ENCODE data around the gene MRM2.
"Not testable (repeated sequence)": the region's sequence is repeated elsewhere in the genome, so short reads cannot be mapped to it uniquely, and the experiment has no call there.

MRM2 gene

DNA sequence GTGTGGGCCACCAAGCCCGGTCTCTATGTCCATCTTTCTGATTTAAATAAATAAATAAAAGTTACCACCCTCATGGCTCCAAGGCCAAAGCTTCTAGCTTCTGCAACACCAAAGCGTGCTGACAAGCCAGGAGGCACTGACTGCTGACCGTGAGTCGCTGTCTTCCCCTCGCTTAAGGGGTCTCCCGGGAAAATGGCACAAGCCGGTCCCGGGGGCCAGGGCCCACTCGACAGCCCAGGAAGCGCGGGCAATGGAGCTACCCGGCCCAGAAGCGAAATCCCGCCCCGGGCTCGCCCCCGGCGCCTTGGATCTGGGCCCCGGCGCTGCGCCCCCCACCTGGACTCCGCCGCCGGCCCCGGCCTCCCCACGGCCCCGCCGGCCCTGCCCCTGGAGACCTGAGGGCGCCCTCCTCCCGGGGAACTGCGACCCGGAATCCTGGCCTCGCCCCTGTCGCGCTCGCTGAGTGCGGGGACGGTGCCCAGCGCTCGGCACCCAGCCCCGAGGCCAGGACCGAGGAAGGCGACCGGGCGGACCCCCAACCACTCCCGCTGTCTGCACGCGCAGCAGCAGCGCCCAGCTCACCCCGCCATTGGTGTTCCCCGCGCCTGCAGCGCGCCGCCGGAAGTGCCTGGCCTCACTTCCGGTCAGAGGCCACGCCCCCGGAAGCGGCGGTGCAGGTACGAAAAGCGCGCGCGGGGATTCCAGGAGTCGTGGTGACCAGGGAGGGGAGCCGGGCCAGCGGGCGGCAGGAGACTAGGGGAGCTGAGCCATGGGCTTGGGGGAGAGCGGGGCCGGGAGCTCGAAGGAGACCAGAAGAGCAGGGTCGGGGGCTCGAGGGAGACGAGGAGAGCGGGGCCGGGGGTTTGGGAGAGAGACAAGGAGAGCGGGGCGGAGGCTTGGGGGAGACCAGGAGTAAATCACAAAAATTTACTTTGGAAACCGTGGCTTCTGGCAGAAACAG lies at the start of gene MRM2, which contains the start of gene NUDT1:
Gene MRM2, minus strand, starts transcription at position 626 of the 961 bp plus-strand sequence. Its CDS starts 36 bp downstream, at position 590.
Gene NUDT1, plus strand, starts transcription at position 647 of the 961 bp plus-strand sequence. CDS start 2,349 bp downstream, outside the sequence.
- DNase-seq: peak; percentile 81 to 86

DNA sequence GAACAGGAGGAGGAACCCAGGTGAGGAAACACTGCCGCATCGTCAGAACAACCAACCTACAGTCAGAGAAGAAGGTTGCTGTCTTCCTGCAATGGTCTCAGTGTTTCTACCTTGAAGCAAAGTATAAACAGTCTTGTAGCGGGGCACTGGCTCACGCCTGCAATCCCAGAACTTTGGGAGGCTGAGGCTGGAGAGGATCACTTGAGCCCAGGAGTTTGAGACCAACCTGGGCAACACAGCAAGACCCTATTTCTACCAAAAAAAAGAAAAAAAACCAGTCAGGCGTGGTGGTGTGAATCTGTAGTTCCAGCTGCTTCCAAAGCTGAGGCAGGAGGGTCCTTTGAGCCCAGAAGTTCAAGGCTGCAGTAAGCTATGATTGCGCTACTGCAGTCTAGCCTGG lies 48.9 kb upstream of the MRM2 start:
- no peak for DNase-seq

DNA sequence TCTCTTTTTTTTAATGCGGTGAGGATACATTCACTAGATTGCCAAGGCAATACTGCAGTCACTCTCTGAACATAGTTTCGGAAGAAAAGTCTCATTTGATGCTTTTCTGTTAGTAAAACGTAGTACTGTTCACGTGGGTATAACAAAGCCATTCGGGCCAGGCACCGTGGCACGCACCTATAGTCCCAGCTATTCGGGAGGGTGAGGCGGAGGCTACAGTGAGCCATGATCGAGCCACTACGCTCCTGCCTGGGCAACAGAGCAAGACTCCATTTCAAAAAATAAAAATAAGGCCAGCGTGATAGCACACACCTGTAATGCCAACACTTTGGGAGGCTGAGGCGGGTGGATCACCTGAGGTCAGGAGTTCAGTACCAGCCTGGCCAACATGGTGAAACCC lies 47.6 kb upstream of the MRM2 start:
- DNase-seq: no peak

DNA sequence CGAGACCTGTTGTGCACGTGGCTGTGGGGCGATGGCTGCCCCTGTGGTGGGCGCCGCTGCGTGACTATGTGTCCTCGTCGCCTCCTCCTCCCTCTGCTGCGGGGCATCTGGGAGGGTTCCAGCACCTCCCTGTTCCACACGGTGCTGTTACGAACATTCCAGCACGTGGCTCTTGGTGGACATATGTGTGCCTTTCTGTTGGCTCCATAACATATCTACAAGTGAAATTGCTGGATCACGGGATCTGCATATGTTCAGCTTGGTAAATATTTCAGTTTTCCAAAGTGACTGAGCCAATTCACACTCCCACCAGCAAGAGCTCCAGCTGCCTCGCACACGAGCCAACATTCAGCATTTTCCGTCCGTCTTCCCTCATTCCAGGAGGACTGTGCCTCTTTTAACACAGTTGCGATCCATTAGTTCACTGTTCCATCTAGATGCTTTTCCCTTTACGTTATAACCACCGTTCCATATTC lies 47.1 kb upstream of the MRM2 start:
- no peak for DNase-seq

DNA sequence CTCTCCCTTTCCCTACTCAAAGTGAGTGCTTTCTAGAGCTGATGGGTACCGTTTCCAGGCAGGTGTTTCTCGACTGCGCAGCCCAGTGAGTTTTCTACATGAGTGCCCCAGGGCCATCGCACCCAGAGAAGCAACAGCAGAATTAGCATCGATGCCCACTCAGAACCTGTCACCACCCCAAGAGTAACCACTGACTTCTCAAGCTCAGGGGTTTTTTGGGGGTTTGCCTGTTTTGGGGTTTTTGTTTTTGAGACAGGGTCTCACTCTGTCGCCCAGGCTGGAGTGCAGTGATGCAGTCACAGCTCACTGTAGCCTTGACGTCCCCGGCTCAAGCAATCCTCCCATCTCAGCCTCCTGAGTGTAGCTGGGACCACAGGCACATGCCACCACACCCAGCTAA lies 46.5 kb upstream of the MRM2 start:
- no peak for DNase-seq

DNA sequence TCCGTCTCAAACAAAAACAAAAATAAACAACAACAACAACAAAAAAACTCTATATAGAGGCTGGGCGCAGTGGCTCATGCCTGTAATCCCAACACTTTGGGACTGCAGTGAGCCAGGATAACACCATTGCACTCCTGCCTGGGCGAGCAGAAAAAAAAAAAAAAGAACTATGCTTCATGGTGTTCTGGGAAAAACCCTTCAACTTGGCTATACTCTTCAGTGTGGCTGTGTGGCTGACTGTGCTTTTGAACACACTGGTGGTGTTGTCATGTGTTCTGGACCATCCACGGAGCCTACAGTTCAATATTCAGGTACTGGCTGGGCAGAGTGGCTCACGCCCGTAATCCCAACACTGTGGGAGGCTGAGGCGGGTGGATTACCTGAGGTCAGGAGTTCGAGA lies 45.7 kb upstream of the MRM2 start:
- DNase-seq: no peak

DNA sequence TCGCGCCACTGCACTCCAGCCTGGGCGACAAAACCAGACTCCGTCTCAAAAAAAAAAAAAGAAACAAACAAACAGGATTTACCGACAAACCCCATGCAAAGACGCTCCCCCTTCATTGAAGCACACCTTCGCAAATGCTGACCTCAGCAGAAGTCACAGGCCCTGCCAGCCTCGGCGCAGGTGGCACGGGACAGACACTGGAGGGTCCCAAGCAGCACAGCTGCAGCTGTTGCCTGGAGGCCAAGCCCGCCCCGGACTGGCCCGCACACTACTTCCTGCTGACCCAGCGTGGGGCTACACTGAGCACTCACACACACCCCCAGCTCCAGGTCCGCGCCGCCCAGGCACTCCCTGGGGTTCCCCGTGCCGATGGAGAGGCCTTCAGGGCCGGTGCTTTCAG lies 41.1 kb upstream of the MRM2 start:
- DNase-seq: no peak

DNA sequence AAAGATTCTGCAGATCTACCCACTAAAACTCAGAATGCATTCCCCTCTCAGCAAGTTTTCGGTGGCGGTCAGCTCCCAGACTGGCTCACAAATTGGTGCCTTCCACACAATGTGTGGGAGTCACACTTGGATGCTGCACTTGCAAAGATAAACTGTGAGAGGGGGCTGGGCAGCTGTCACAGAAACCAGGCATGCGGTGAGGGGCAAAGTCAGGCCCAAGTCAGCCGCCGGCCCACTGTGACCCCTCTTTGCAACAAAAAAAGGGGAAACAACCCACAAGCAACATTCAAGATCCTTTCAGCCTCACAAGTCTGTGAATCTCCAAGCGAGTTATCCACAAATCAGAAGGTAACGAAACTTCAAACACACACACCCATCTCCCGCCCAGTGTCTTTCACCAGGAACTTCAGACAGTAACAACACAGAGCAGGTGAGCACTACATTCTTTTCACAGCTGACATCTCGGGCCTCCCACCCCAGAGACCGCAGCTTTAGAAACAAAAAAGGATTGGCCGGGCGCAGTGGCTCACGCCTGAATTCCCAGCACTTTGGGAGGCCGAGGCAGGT lies 40.3 kb upstream of the MRM2 start:
- no peak for DNase-seq

DNA sequence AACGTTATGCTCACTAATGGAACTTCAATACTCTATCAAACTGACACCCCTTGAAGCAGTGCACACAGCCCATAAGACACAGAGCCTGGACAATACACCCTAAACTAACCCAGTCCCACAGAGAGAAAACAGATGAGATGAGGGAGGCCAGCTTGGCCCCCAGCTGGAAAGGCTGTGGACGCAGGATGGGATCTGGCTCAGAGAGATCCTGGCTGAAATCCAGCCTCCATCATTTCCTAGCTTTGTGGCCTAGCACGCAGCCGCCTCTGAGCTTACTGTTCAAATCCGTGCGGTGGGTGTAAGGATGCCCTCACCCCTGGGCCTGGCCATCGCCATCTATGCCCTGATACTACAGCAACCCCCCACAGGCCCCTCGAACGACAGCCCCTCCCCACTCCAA lies 39.5 kb upstream of the MRM2 start:
- no peak for DNase-seq

DNA sequence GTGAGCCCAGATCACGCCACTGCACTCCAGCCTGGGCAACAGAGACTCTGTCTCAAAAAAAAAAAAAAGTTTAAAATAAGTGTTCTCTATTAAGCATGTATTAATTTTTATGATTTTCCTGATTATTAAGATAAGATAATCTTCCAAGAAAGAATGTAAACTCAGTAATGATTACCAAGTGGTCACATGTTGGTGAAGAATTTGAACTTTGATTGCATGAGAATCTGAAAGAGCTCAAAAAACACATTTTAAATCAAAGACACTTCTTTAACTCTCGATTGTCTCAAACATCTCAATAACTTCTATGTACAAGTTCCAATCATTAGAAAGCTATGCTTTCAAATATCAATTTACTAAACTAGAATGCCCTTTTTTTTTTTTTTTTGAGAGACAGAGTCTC lies 38.4 kb upstream of the MRM2 start:
- DNase-seq: no peak

DNA sequence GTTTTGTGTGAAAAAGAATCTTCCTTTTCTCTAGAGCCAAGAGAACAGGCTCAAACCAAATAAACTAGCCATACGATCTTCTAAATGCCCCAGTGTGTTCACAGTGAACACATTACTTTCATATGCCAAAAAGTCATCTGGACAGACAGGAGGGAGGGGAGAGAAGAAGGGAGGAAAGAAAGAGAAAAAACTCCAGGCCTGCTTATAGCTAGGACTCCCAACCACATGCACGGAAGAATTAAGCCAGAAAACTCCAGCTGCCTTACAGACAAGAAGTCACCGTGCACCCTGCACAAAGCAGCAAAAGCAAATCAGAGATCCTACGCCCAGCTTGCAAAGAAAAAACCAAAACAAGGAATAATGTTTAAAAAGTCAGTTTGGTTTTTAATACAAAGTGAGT lies 37.9 kb upstream of the MRM2 start:
- DNase-seq: no peak

DNA sequence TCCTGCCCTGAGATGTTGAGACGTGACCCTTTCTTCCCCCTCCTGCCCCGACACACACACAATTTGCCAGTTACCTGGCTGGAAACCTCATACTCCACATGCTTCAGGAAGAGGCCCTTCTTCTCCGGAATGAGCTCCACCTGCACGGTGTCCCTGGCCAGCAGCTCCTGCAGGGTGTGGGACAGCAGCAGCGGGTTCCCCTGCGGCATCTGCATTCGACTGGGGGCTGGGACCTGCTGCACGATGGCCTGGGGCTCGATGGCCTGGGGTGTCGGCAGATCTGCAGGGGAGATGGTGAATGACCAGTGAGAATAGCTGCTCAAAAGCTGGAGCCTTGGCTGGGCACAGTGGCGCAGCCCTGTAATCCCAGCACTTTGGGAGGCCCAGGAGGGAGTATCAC lies 36.0 kb upstream of the MRM2 start:
- no peak for DNase-seq

DNA sequence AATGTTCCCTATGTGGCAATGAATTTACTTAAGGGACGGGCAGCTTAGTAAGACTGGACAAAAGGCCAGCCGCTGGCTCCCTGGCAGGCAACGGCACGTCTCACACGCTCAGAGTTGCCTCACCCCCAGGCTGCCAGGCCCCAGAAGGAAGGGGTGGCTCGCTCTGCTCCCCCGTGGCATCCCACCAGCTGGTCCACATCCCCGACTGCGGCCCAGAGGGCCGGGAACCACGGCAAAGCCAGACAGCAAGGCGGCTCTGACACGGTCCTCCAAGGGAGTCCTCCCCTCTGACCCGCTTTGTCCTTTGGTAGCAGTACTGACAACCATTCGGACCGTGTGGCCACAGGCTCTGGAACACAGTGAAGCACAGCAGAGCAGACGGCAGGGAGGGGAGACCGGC lies 34.1 kb upstream of the MRM2 start:
- no peak for DNase-seq

DNA sequence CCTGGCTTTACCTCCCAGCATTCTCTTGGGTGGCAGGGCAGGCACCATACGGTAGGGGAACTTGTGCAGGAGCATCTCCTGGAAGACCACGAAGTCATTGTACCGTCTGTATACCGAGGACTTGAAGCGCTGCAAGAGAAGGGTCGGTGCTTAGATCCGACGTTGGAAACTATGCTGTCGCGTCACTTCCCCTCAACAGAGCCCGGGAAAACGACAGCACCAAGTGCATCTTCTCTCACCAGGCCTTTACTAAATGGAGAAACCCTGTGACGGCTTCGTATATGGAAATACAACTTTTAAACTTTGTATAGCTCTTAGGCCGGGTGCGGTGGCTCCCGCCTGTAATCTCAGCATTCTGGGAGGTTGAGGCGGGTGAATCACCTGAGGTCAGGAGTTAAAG lies 33.1 kb upstream of the MRM2 start:
- DNase-seq: no peak

DNA sequence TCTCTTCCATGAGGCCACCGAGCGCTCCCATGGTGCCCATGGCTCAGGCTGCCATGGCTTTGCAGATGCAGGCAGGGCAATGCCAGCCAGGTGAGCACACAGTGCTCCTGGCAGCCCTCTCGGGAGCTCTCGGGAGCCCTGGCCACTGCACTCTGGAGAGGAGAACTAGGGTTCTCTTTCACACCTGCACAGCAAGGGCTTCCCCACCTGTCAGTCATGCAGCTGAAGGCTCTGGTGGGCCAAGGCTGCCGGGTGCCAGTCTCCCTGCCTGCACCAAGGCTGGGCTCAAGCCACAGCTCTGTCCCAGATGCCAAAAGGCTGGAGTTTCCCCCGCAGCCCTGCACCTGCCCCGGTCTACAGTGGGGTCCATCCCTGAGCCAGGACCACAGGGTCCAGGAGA lies 32.7 kb upstream of the MRM2 start:
- DNase-seq: no peak

DNA sequence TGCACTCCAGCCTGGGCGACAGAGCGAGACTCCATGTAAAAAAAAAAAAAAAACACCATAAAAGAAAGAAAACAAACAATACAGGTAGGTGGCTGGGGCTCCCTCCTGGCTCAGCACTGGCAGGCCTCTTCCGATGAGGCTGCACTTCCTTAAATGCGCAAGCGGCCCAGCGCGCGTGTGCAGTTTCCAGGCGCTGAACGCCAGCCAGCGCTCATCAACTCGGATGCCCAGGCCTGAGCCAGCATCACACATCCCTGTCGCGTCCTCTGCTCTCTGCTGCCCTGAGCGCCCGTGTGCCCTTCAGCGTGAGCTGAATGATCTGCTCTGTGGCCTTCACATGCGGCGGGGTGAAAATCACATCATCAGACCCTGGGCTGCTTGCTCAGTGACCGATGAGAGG lies 31.9 kb upstream of the MRM2 start:
- no peak for DNase-seq

DNA sequence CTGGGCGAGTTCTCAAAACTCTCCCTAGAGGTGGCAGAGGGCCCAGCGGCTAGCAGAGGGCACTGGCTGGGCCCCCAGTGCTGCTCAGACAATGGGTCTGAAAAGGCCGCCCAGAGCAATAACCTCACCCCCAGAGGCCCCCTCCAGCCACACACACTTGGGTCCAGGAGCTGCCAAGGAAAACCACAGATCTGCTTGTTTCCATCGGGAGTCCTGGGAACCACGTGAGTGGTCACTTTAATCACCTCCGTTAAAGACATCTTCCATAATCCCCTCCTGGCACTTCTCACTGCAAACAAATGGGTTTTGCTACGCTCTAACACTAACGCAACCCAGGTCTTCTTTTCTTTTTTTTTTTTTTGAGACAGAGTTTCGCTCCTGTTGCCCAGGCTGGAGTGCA lies 30.0 kb upstream of the MRM2 start:
- DNase-seq: no peak

DNA sequence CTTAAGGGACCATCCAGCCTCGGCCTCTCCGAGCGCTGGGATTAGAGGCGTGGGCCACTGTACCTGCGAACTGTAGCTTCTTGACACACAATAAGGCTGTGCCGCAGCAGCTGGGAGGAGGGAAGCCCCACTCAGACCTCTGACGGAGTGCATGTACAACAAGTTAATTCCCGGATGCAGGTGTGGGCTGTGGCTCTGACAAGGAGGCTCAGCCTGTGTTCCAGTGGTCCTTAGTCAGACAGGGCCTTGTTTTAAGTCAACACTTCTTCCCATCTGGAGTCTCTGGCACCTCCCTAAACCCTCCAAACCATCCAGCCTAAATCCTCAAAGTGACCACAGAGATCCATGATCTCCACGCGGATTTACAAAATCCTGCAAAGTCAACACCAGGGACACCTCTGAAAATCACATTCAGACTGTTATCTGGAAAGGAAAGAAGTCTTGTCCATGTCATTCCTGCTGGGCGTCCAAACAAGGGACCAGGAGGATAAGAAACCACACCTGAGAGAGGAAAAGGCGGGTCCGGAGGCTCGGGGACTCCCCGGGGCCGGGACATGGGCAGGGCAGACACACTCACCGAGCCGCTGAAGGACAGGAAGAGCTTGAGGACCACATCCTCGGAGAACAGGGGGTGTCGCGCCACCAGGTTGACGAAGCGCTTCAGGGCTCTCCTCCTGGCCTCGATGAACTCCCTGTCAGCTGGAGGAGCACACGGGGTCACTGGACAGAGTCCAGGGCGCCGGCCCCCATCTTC lies 29.4 kb upstream of the MRM2 start:
- DNase-seq: no peak

DNA sequence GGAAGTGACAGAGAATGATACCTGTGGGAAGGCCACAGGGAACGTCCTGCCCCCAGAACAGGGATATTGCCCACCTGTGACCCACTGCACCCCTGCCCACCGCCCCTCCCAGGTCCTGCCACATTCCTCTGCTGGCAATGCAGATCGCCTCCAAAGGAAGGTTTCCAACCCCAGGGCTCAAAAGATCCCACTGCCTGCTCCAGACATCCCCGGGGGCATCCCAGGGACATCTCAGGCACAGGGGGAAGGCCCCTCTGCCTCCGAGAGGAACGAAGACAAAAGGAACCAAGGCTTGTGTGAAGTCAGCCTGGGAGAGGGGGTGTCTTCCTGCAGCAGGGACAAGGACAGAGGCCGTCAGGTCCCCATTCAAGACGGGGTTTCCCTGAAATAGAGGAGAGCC lies 28.5 kb upstream of the MRM2 start:
- DNase-seq: no peak

DNA sequence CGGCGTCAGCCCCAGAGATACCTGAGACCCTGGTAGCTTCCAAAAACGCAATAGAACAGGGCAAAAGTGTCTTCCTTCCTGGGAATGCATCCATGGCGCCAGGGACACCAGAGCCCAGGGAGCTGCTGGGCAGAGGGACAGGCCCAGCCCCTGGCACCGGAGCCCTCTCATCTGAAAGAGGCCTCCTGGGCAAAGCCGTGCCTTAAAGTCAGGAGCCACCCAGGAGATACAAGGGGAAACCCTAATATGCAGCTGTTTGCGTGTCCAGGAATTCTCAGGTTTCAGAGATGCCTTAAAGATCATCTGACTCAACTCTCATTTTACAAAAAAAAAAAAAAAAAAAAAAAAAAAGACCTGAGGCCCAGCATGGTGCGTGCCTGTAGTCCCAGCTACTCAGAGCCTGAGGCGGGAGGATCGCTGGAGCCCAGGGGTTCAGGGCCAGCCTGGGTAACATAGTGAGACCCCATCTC lies 28.0 kb upstream of the MRM2 start:
- no peak for DNase-seq

DNA sequence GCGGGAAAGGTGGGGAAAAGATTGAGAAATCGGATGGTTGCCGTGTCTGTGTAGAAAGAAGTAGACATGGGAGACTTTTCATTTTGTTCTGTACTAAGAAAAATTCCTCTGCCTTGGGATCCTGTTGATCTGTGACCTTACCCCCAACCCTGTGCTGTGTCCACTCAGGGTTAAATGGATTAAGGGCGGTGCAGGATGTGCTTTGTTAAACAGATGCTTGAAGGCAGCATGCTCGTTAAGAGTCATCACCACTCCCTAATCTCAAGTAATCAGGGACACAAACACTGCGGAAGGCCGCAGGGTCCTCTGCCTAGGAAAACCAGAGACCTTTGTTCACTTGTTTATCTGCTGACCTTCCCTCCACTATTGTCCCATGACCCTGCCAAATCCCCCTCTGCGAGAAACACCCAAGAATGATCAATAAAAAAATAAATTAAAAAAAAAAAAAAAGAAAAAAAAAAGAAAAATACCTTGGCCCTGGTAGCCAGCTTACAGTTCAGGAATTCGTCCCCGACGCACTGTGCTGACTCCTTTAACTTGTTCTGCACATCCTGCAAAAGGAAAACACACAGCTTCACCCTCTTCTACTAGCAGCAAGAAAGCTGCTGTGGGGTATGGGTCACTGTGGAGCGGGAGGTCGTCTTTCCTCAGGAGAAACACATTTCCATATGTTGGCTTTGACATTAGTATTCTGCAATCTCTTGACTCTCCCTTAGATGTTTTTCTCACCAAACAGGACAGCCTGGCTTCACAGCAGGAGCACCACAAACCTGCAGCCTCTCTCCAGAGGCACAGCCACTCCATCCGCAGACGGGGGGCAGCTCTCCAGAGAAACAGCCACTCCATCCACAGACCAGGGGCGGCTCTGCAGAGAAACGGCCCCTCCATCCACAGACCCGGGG lies 27.3 kb upstream of the MRM2 start:
- not testable (repeated sequence) for DNase-seq

DNA sequence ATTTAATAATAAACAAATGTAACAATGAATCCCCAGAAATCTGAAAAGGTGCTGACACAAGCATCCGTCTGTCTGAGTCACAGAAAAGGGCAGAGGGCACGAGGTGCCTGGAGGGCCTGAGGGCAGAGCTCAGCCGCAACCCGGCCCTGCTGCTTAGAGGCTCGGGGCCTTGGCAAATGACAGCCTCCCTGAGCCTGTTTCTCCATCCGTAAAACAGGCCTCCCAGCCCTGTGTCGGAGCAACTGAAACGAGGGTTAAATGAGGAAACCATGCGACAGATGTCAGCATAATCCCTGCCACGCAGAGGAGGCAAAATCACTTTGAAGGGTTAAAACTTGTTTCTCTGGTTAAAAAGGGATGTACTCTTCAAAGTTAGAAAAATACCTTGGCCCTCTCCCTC lies 24.9 kb upstream of the MRM2 start:
- DNase-seq: no peak
